Activated naive CD4-positive, alpha-beta T cell treated with anti-CD3 and anti-CD28 coated beads, Interleukin-2, amount 10 ng/mL, durations not matched to agents 7 days and 5 days (primary cell): Measurements from ENCODE around the gene SKP2.
"Not testable (repeated sequence)": the region's sequence is repeated elsewhere in the genome, so short reads cannot be mapped to it uniquely, and the experiment has no call there.

ENCODE experiments used
- CTCF ChIA-PET: fragments of 350-600 bp; sonication (Branson Sonifier 250); formaldehyde crosslinking; loops from one replicate; lab custom pipeline; 2021; ENCODE audit warnings: antibody characterized with exemption; lab: Charles Lee
- DNase-seq: peaks from one replicate; pipeline ENCODE4 v3.0.0-alpha.2; 2020
- H3K27ac Mint-ChIP-seq: one replicate; pipeline ENCODE4 v1.8.0; 2021; ENCODE audit warnings: mild to moderate bottlenecking, moderate library complexity, mixed read lengths
- H3K27me3 Mint-ChIP-seq: one replicate; pipeline ENCODE4 v1.8.0; 2021; ENCODE audit warnings: mild to moderate bottlenecking, mixed read lengths
- H3K36me3 Mint-ChIP-seq: one replicate; pipeline ENCODE4 v1.8.0; 2021; ENCODE audit warnings: mixed read lengths
- H3K4me1 Mint-ChIP-seq: one replicate; pipeline ENCODE4 v1.8.0; 2021; ENCODE audit warnings: mixed read lengths
- H3K4me3 Mint-ChIP-seq: one replicate; pipeline ENCODE4 v1.8.0; 2021; ENCODE audit warnings: mild to moderate bottlenecking, moderate library complexity, mixed read lengths
- H3K9me3 Mint-ChIP-seq: one replicate; pipeline ENCODE4 v1.8.0; 2021; ENCODE audit warnings: mixed read lengths

SKP2 gene

GRCh38 chr5:36151434-36152323 is at the start of gene SKP2, which contains the start of gene LMBRD2:
Gene SKP2 (plus strand): TSS chr5:36152111. CDS start chr5:36152263, 152 bp downstream.
Gene LMBRD2 (minus strand): TSS chr5:36151887. CDS start chr5:36143349, 8,538 bp downstream.
- Mint-ChIP-seq H3K36me3 (peaks cover 49% of the 10 kb centered on the region), H3K9me3 (no peaks in the 10 kb centered on the region), H3K4me3 (peak within 1 kb of the TSS; percentile 94), H3K27ac (peak within 1 kb of the TSS; percentile 93), H3K27me3 (no peaks in the 10 kb centered on the region), H3K4me1 (peaks cover 67% of the 10 kb centered on the region)
- CTCF ChIA-PET = interaction anchor here (0.8 to 1.9 kb wide), 5 partner anchors 10 to 90 kb away, joined by 3 to 7 read pairs (median 4); partner anchors contain the start of gene NADK2
- peak; percentile 99 for DNase-seq

- no peaks in the 10 kb centered on the region for H3K27me3 Mint-ChIP-seq
- DNase-seq = no peak
- H3K4me3 Mint-ChIP-seq = no peak overlapping the region
- CTCF ChIA-PET = interaction anchor here (0.7 kb wide), 1 partner anchor 416 kb away, joined by 3 read pairs; no protein-coding TSS in a partner anchor
- peaks cover 31% of the 10 kb centered on the region for H3K36me3 Mint-ChIP-seq
- H3K4me1 Mint-ChIP-seq = no peaks in the 10 kb centered on the region
- no peaks in the 10 kb centered on the region for H3K9me3 Mint-ChIP-seq
- H3K27ac Mint-ChIP-seq = no peak overlapping the region
Measured at GRCh38 chr5:36105819-36106218, 46.1 kb upstream of the SKP2 start.

DNA sequence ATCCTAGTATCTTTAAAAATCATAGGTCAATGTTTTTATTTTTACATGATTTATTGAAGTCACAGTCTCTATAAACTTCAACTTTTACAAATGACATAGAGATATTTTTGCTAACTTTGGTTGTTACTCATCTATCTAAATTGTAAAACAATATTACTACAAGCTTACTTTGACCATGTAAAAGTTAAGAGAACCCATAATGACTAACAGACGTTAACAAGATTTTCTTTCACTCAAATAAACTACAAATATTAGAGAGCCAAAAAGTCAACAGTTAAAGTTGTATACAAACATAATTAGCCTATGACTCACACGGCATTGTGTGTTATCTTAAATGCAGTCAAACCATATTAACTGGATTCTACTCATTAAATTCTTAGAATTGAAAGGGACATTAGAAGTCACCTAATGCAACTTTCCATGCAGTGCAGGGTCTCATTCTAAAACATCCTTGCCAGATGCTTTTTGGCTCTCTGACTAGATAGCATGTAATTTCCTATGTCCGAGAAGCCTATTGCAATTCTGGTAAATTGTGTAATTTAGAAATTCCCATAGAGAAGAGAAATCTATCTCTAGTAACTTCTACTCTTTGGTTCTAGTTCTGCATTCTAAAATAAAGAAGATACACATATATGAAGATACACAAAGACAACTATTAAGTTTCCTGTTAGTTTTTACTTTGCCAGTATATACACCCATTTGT is 43.0 kb upstream of the SKP2 start:
- H3K9me3 Mint-ChIP-seq = no peaks in the 10 kb centered on the region
- CTCF ChIA-PET = no interaction called here
- H3K27ac Mint-ChIP-seq = no peak overlapping the region
- no peaks in the 10 kb centered on the region for H3K27me3 Mint-ChIP-seq
- no peak overlapping the region for H3K4me3 Mint-ChIP-seq
- H3K36me3 Mint-ChIP-seq = peaks cover 34% of the 10 kb centered on the region
- no peaks in the 10 kb centered on the region for H3K4me1 Mint-ChIP-seq
- DNase-seq = no peak

DNA sequence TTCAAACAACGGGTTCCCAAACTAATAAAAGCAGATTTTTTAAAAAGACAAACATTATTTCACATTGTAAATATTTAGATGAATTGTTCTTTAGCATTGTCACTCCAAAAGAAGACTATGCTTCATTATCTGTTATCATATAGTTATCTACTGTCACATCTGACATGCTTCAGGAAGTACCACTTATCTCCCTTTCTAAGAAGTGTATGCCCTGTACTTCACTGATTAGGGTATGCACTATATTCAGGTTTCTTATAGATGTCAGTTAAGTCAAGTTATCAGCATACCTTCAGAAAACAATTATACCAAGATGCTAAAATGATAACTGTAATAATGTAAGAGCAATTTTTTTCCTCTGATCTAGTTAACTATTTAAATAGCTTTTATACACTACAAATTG is 40.7 kb upstream of the SKP2 start:
- Mint-ChIP-seq H3K9me3 (no peaks in the 10 kb centered on the region), H3K27ac (no peak overlapping the region), H3K4me1 (no peaks in the 10 kb centered on the region), H3K36me3 (peaks cover 34% of the 10 kb centered on the region), H3K27me3 (no peaks in the 10 kb centered on the region), H3K4me3 (no peak overlapping the region)
- CTCF ChIA-PET = interaction anchor here (0.7 kb wide), 1 partner anchor 325 kb away, joined by 4 read pairs; no protein-coding TSS in a partner anchor
- DNase-seq = no peak

DNA sequence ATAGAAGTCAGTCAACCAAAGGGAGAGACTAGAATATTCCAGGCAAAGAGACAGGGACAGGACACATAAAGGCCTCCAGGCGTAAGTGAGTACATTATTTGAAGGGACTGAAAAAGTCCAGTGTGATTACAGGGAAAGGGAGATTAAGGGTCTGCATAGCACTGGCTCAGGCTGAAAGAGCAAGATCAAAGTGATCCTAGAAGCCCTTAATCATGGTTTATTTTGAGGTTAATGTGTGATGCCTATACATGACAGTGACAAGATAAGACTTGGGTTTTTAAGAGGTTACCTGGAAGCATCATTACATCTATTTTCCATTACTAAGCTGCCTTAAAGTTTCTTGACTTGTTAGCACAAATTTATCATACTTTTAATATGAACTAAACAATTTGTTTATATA is 26.0 kb upstream of the SKP2 start:
- H3K4me1 Mint-ChIP-seq = no peaks in the 10 kb centered on the region
- no peaks in the 10 kb centered on the region for H3K27me3 Mint-ChIP-seq
- no peak for DNase-seq
- peaks cover 37% of the 10 kb centered on the region for H3K36me3 Mint-ChIP-seq
- no peak overlapping the region for H3K4me3 Mint-ChIP-seq
- H3K9me3 Mint-ChIP-seq = peaks cover 9% of the 10 kb centered on the region
- no peak overlapping the region for H3K27ac Mint-ChIP-seq
- CTCF ChIA-PET = no interaction called here

GRCh38 chr5:36128795-36129194 is 23.1 kb upstream of the SKP2 start:
- CTCF ChIA-PET = no interaction called here
- H3K36me3 Mint-ChIP-seq = peaks cover 41% of the 10 kb centered on the region
- H3K4me1 Mint-ChIP-seq = no peaks in the 10 kb centered on the region

GRCh38 chr5:36129666-36130065 is 22.2 kb upstream of the SKP2 start:
- H3K27ac Mint-ChIP-seq, CTCF ChIA-PET: not testable (repeated sequence)
- H3K36me3 Mint-ChIP-seq = peaks cover 43% of the 10 kb centered on the region

More at GRCh38 chr5:36128795-36129194, 23.1 kb upstream of the SKP2 start:
- Mint-ChIP-seq H3K4me3 (no peak overlapping the region), H3K9me3 (peaks cover 9% of the 10 kb centered on the region), H3K27me3 (no peaks in the 10 kb centered on the region), H3K27ac (no peak overlapping the region)
- no peak for DNase-seq

DNA sequence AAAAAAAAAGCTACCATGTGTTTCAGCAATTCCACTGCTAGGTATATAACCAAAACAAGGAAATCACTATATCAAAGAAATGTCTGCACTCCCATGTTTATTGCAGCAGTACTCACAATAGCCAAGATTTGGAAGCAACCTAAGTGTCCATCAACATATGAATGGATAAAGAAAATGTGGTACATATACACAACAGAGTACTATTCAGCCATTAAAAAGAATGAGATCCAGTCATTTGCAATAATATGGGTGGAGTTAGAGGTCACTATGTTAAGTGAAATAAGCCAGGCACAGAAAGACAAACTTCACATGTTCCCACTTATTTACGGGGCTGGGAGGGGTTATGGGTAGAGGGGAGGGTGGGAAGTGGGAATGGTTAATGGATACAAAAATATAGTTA is 18.9 kb upstream of the SKP2 start:
- not testable (repeated sequence) for DNase-seq, H3K27me3 Mint-ChIP-seq, H3K27ac Mint-ChIP-seq, H3K4me3 Mint-ChIP-seq, H3K9me3 Mint-ChIP-seq, H3K4me1 Mint-ChIP-seq
- CTCF ChIA-PET = interaction anchor here (0.6 kb wide), 1 partner anchor 20 kb away, joined by 3 read pairs; no protein-coding TSS in a partner anchor
- H3K36me3 Mint-ChIP-seq = peaks cover 48% of the 10 kb centered on the region

More at GRCh38 chr5:36129666-36130065, 22.2 kb upstream of the SKP2 start:
- H3K27me3 Mint-ChIP-seq, H3K9me3 Mint-ChIP-seq, H3K4me3 Mint-ChIP-seq, DNase-seq, H3K4me1 Mint-ChIP-seq: not testable (repeated sequence)

- DNase-seq = no peak
- H3K27ac Mint-ChIP-seq = no peak overlapping the region
- H3K4me1 Mint-ChIP-seq = no peaks in the 10 kb centered on the region
- no peak overlapping the region for H3K4me3 Mint-ChIP-seq
- CTCF ChIA-PET = no interaction called here
- H3K9me3 Mint-ChIP-seq = peaks cover 10% of the 10 kb centered on the region
- H3K27me3 Mint-ChIP-seq = no peaks in the 10 kb centered on the region
- H3K36me3 Mint-ChIP-seq = peaks cover 44% of the 10 kb centered on the region
Measured at GRCh38 chr5:36135988-36136387, 15.9 kb upstream of the SKP2 start.

GRCh38 chr5:36136581-36136980 is 15.3 kb upstream of the SKP2 start:
- H3K36me3 Mint-ChIP-seq = peaks cover 47% of the 10 kb centered on the region
- CTCF ChIA-PET = no interaction called here
- H3K27me3 Mint-ChIP-seq = no peaks in the 10 kb centered on the region
- H3K4me3 Mint-ChIP-seq = no peak overlapping the region
- no peak overlapping the region for H3K27ac Mint-ChIP-seq
- no peaks in the 10 kb centered on the region for H3K4me1 Mint-ChIP-seq
- DNase-seq = no peak
- peaks cover 10% of the 10 kb centered on the region for H3K9me3 Mint-ChIP-seq

DNA sequence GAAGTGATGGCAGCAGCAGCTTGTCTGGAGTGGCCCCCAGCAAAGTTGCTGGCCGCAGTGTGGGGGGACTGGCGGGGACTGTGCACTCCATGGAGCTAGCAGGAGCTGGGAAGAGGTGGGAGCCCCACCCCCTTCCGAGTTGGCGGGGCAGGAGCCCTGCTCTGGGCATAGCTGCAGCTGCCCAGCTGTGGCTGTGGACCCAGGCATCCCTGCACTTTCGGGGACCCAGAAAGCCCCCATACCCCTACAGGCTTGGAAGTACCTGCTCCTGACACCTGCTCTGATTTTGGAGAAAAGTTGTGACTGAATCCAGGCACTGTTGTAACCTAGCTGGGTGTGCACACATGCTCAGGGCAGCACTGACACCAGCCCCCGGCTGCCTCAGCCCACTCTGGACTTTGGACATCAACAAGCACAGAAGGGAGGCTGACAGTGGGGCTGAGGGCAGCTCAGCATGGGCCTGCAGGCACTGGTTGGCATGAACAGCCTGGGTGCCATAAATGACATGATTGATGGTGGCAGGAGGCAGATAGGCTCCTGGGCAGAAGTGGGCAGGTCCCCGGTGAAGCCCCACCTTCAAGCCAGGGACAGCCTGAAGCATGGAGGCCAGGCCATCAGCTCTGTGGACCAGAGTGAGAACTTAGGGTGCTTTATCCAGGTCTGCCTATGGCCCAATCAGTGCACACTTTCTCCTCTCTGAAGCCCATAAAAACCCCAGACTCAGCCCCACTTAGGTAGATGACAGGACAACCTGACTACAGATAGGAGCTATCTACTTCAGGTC is 12.8 kb upstream of the SKP2 start:
- Mint-ChIP-seq H3K27ac (no peak overlapping the region), H3K4me1 (no peaks in the 10 kb centered on the region), H3K4me3 (no peak overlapping the region), H3K27me3 (no peaks in the 10 kb centered on the region), H3K36me3 (peaks cover 43% of the 10 kb centered on the region), H3K9me3 (peaks cover 10% of the 10 kb centered on the region)
- no peak for DNase-seq
- CTCF ChIA-PET = interaction anchor here (0.6 to 1.4 kb wide), 2 partner anchors 10 to 127 kb away, joined by 3 to 5 read pairs; no protein-coding TSS in a partner anchor

DNA sequence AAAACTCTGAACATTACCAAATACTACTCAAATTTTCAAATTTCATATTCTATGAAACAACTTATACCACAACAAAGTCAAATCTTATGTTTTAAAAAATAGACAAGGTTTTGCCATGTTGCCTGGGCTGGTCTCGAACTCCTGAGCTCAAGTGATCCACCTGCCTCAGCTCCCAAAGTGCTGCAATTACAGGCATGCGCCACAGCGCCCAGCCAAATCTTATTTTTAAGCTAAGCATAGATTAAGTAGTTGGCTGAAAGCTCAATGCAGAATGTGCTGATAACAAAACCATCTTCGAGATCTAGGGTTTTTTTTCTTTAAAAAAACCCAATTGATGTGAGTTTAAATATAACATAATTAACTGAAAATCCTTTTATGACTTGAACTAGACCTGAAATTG is 6.6 kb upstream of the SKP2 start:
- DNase-seq = no peak

DNA sequence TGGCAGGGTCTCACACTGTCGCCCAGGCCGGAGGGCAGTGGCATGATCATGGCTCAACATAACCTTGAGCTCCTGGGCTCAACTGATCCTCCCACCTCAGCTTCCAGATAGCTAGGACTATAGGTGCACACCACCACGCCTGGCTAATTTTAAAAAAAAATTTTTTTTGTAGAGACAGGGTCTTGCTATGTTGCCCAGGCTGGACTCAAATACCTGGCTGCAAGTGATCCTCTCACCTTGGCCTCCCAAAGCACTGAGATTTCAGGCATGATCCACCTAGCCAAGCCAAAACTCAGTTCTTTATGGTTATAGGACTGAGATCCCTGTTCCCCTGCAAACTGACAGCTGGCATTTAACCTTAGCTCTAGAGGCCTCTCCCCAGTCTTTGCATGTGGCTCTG is 5.5 kb upstream of the SKP2 start:
- Mint-ChIP-seq H3K4me3 (no peak overlapping the region), H3K9me3 (no peaks in the 10 kb centered on the region), H3K4me1 (peaks cover 31% of the 10 kb centered on the region), H3K27ac (no peak overlapping the region), H3K27me3 (no peaks in the 10 kb centered on the region), H3K36me3 (peaks cover 13% of the 10 kb centered on the region)
- CTCF ChIA-PET = interaction anchor here (1.2 kb wide), 1 partner anchor 17 kb away, joined by 3 read pairs; no protein-coding TSS in a partner anchor
- no peak for DNase-seq

More for the DNA sequence above, 6.6 kb upstream of the SKP2 start:
- no peak overlapping the region for H3K4me3 Mint-ChIP-seq
- peaks cover 23% of the 10 kb centered on the region for H3K4me1 Mint-ChIP-seq
- H3K9me3 Mint-ChIP-seq = peaks cover 2% of the 10 kb centered on the region
- no peaks in the 10 kb centered on the region for H3K27me3 Mint-ChIP-seq
- H3K27ac Mint-ChIP-seq = no peak overlapping the region
- peaks cover 21% of the 10 kb centered on the region for H3K36me3 Mint-ChIP-seq
- CTCF ChIA-PET = interaction anchor here (1.2 kb wide), 1 partner anchor 18 kb away, joined by 3 read pairs; no protein-coding TSS in a partner anchor
